Rectal smooth muscle tissue (tissue), 1 donor: ENCODE data around the gene CDK5R2.

Source experiments
- H3K27ac ChIP-seq: one replicate; pipeline ENCODE4 v1.7.0; 2013; ENCODE audit warnings: low read depth, low read length, inconsistent platforms
- H3K27me3 ChIP-seq: one replicate; pipeline ENCODE4 v1.7.0; 2013; ENCODE audit warnings: low read length; ENCODE audit not compliant: control insufficient read depth, insufficient read depth
- H3K36me3 ChIP-seq: one replicate; pipeline ENCODE4 v1.7.0; 2013; ENCODE audit warnings: low read length; ENCODE audit not compliant: control insufficient read depth, insufficient read depth
- H3K4me1 ChIP-seq: one replicate; pipeline ENCODE4 v1.7.0; 2013; ENCODE audit warnings: low read length; ENCODE audit not compliant: control insufficient read depth, insufficient read depth
- H3K4me3 ChIP-seq: one replicate; pipeline ENCODE4 v1.7.0; 2013; ENCODE audit warnings: low read length
- H3K9ac ChIP-seq: one replicate; pipeline ENCODE4 v1.7.0; 2013; ENCODE audit warnings: low read length

Gene CDK5R2

DNA sequence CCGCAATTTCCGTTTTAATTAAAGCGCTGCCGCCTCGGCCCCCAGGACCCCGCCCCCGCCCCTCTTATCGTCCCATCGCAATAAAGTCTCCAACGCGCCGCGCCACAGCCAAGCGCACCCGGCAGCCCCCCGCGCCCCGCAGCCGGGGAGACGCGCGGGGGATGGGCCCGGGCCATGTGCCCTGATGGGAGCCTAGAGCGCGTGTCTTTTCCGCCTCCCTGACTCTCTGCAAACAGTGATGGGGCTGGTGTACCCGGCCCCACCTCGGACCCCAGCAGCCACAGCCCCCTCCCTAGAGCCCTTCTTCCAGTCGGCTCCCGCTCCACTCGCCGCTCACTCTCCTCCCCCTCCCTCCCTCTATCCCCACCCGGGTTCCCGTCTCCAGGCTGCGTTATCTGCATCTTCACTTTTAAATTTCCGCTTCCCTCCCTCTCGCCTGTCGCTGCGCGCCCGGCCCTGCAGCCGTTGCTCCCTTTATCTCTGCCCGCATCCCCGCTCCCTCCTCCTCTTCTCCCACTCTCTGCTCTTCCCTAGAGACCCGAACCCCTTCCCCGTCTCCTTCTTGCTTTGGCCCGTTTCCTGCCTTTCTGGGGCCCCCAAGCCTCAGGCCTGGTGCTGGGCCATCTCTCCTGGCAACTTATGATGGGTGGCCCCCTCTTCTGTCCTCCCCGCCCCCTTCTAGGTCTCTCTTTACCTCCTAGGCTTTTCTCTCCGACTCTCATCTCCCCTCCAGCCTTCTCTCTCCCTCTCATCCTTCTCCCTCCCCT, 26.0 kb downstream of the CDK5R2 start:
- Histone ChIP-seq H3K4me1 (no peaks in the 10 kb centered on the region), H3K36me3 (no peaks in the 10 kb centered on the region), H3K27ac (no peak overlapping the region), H3K4me3 (no peak overlapping the region), H3K27me3 (peaks cover 80% of the 10 kb centered on the region), H3K9ac (no peak overlapping the region)

GRCh38 chr2:218986148-218986761, 26.8 kb downstream of the CDK5R2 start:
- Histone ChIP-seq H3K27me3 (peaks cover 79% of the 10 kb centered on the region), H3K4me1 (no peaks in the 10 kb centered on the region), H3K9ac (no peak overlapping the region), H3K36me3 (no peaks in the 10 kb centered on the region), H3K27ac (no peak overlapping the region), H3K4me3 (no peak overlapping the region)

- H3K4me1 ChIP-seq = no peaks in the 10 kb centered on the region
- no peak overlapping the region for H3K27ac ChIP-seq
- peaks cover 79% of the 10 kb centered on the region for H3K27me3 ChIP-seq
- H3K36me3 ChIP-seq = no peaks in the 10 kb centered on the region
- no peak overlapping the region for H3K4me3 ChIP-seq
- H3K9ac ChIP-seq = no peak overlapping the region
Measured at GRCh38 chr2:218988164-218988563, 28.7 kb downstream of the CDK5R2 start.

- H3K36me3 ChIP-seq = no peaks in the 10 kb centered on the region
- H3K27me3 ChIP-seq = peaks cover 78% of the 10 kb centered on the region
- H3K27ac ChIP-seq = no peak overlapping the region
- no peaks in the 10 kb centered on the region for H3K4me1 ChIP-seq
- H3K4me3 ChIP-seq = no peak overlapping the region
- H3K9ac ChIP-seq = no peak overlapping the region
Measured at GRCh38 chr2:218988650-218989049, 29.2 kb downstream of the CDK5R2 start.

GRCh38 chr2:218990052-218990451, 30.6 kb downstream of the CDK5R2 start:
- Histone ChIP-seq H3K27me3 (peaks cover 86% of the 10 kb centered on the region), H3K4me3 (no peak overlapping the region), H3K9ac (no peak overlapping the region), H3K27ac (no peak overlapping the region), H3K4me1 (no peaks in the 10 kb centered on the region), H3K36me3 (no peaks in the 10 kb centered on the region)

GRCh38 chr2:218990612-218991011, 31.1 kb downstream of the CDK5R2 start:
- Histone ChIP-seq H3K27me3 (peaks cover 88% of the 10 kb centered on the region), H3K9ac (no peak overlapping the region), H3K4me3 (no peak overlapping the region), H3K4me1 (peaks cover 1% of the 10 kb centered on the region), H3K36me3 (no peaks in the 10 kb centered on the region), H3K27ac (no peak overlapping the region)

DNA sequence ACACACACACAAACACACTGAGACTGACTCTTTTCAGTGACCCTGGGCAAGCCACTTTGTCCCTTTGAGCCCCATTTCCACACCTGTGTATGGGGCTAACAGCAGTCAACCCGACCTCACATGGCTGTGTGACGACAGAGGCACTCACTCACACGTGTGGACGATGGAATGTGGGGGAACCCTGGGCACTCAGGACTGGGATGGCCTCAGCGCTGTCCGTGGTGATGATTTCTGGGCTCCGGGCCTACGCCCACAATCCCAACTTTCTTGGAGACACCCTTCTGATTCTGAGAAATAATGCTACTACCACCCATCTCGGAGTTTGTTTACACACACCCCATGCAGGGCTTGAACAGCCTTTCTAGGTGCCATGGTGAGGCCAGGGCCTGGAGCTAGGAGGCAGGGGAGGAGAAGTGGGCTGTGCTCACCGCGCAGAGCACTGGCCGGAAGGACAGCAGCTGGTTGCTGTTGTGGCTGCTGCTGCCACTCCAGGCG, 32.3 kb downstream of the CDK5R2 start:
- Histone ChIP-seq H3K27ac (no peak overlapping the region), H3K27me3 (peaks cover 82% of the 10 kb centered on the region), H3K9ac (no peak overlapping the region), H3K4me3 (no peak overlapping the region), H3K4me1 (peaks cover 7% of the 10 kb centered on the region), H3K36me3 (no peaks in the 10 kb centered on the region)

DNA sequence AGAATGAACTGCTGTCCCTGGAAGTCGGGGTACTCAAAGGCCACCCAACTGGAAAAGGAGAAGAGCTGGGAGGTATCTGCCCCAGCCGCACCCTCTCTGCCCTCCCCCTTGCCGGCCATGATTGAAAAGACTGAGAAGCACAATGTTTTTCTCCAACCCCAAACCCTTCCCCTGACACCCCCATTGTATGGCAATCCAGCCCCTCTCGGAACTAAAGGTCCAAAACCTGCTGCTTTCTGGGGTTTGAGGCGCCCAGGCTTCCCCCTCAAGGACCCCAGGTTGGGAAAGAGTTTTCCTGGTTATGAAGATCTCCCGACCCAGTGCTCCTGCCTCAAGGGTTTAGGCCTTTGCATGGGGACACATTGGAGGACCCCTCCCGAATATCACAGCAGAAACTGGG, 32.7 kb downstream of the CDK5R2 start:
- H3K36me3 ChIP-seq = no peaks in the 10 kb centered on the region
- no peak overlapping the region for H3K27ac ChIP-seq
- no peak overlapping the region for H3K9ac ChIP-seq
- H3K4me3 ChIP-seq = no peak overlapping the region
- H3K27me3 ChIP-seq = peaks cover 78% of the 10 kb centered on the region
- H3K4me1 ChIP-seq = peaks cover 7% of the 10 kb centered on the region

DNA sequence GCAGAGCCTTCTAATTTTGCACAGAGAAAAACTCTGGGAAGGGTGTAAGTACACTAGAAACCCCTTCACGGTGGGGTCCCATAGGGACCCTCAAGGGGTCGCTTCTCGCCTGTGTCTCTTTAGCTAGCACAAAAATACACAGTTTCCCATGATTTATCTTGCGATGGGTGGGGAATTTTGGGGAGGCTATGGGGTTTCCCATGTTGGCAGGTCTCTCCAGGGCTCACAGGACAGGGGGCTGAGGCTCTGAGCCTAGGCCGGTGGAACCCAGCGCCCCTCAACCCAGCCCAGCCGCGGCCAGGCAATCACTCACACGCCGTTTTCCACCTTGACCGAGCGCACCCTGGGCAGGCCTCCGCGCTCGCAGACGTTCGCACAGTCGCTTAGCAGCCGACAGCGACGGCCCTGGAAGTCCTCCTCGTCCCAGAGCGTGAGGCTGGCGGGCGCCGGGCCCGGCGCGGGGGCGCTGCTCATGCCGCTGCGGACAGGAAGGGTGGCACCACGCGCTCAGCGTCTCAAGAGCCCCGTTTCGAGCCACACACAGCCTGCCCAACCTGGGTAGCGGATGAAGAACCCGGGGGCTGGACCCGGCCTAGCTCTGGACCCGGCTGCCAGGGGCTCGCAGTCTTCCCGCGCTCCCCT, 33.4 kb downstream of the CDK5R2 start:
- Histone ChIP-seq H3K9ac (no peak overlapping the region), H3K27me3 (peaks cover 72% of the 10 kb centered on the region), H3K27ac (no peak overlapping the region), H3K4me1 (peaks cover 7% of the 10 kb centered on the region), H3K36me3 (no peaks in the 10 kb centered on the region), H3K4me3 (peak overlapping the region; percentile 54)

GRCh38 chr2:218993345-218994315, 34.2 kb downstream of the CDK5R2 start, which contains the start of gene CRYBA2:
CRYBA2 (minus strand) TSS chr2:218993422; CDS start chr2:218993176, 246 bp downstream.
- H3K9ac ChIP-seq = no peak within 1 kb of the TSS

DNA sequence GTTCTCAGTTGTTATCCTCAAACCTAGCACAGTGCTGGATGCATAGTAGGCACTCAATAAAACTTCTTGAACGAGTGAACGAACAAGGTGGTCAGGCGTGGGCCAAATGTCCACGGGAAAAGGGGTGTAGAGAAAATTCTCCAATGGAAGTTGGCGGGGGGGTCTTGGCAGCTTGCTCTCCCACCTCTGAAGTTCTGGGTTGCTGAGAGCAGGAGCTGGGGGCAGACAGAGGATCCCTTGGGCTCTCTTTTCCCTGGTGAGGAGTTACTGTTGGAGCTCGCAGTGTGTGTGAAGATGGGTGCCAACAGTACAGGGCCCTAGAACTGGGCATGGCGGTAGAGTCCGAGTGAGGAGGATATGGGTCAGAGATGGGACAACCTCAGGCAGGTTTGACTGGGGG, 36.1 kb downstream of the CDK5R2 start:
- no peak overlapping the region for H3K9ac ChIP-seq
- no peaks in the 10 kb centered on the region for H3K36me3 ChIP-seq
- no peak overlapping the region for H3K4me3 ChIP-seq
- peaks cover 61% of the 10 kb centered on the region for H3K27me3 ChIP-seq
- H3K27ac ChIP-seq = no peak overlapping the region
- peaks cover 7% of the 10 kb centered on the region for H3K4me1 ChIP-seq

More at GRCh38 chr2:218993345-218994315, 34.2 kb downstream of the CDK5R2 start, which contains the start of gene CRYBA2:
- peak within 1 kb of the TSS; percentile 54 for H3K4me3 ChIP-seq
- peaks cover 66% of the 10 kb centered on the region for H3K27me3 ChIP-seq
- peaks cover 7% of the 10 kb centered on the region for H3K4me1 ChIP-seq
- no peak within 1 kb of the TSS for H3K27ac ChIP-seq
- no peaks in the 10 kb centered on the region for H3K36me3 ChIP-seq
